HG03097 (cell line): Measurements from ENCODE around the gene SDCCAG8.
A peak's percentile ranks its signal among the peaks of the same experiment; 100 is the strongest.

Experiments
- ATAC-seq: cut with Tn5 transposase; IDR thresholded peaks from one replicate; pipeline ENCODE4 v1.9.1; 2021; ENCODE audit not compliant: unreplicated experiment, low FRiP score

SDCCAG8 gene

GRCh38 chr1:243378669-243379068 lies 122.8 kb downstream of the SDCCAG8 start:
- no peak for ATAC-seq

GRCh38 chr1:243379208-243379607 lies 123.4 kb downstream of the SDCCAG8 start:
- no peak for ATAC-seq

GRCh38 chr1:243379706-243380105 lies 123.9 kb downstream of the SDCCAG8 start:
- no peak for ATAC-seq

GRCh38 chr1:243388276-243388675 lies 132.4 kb downstream of the SDCCAG8 start:
- no peak for ATAC-seq

GRCh38 chr1:243390162-243390791 lies 134.4 kb downstream of the SDCCAG8 start:
- no peak for ATAC-seq

- no peak for ATAC-seq
These were observed 135.5 kb downstream of the SDCCAG8 start for GRCh38 chr1:243391355-243391754.

GRCh38 chr1:243393096-243393495 lies 137.3 kb downstream of the SDCCAG8 start:
- no peak for ATAC-seq

GRCh38 chr1:243394066-243394465 lies 138.2 kb downstream of the SDCCAG8 start:
- ATAC-seq: no peak

GRCh38 chr1:243394601-243395464 lies 139.0 kb downstream of the SDCCAG8 start:
- no peak for ATAC-seq

GRCh38 chr1:243396424-243396823 lies 140.6 kb downstream of the SDCCAG8 start:
- ATAC-seq: no peak

- ATAC-seq: no peak
These were observed 141.0 kb downstream of the SDCCAG8 start for GRCh38 chr1:243396876-243397275.

GRCh38 chr1:243397613-243398321 lies 141.9 kb downstream of the SDCCAG8 start:
- no peak for ATAC-seq

- ATAC-seq: no peak
These were observed 143.8 kb downstream of the SDCCAG8 start for GRCh38 chr1:243399561-243400155.

- no peak for ATAC-seq
These were observed 147.0 kb downstream of the SDCCAG8 start for GRCh38 chr1:243402868-243403267.

- no peak for ATAC-seq
These were observed 150.6 kb downstream of the SDCCAG8 start for GRCh38 chr1:243406424-243406823.

GRCh38 chr1:243407284-243408018 lies 151.6 kb downstream of the SDCCAG8 start:
- no peak for ATAC-seq

- no peak for ATAC-seq
These were observed 152.6 kb downstream of the SDCCAG8 start for GRCh38 chr1:243408479-243408878.

GRCh38 chr1:243409284-243409683 lies 153.4 kb downstream of the SDCCAG8 start:
- no peak for ATAC-seq

GRCh38 chr1:243411472-243411871 lies 155.6 kb downstream of the SDCCAG8 start:
- ATAC-seq: no peak

GRCh38 chr1:243413431-243414151 lies 157.8 kb downstream of the SDCCAG8 start:
- ATAC-seq: peak; percentile 54
